HCT116 (cell line): Measurements from ENCODE around the gene AGAP1. TPM values are rescaled to one million over a fixed set of nuclear protein-coding genes. Genes with fewer than 3 reads are reported as not detected.

Experiments
- ATAC-seq: fragments of 200-7000 bp; cut with Tn5 transposase; 2 replicates; pipeline ENCODE4 v1.9.1; 2020; ENCODE audit warnings: mild to moderate bottlenecking, moderate library complexity
- BruUV-seq: library from RNA; stranded (reverse); fragments of 400-500 nt; replicated peaks from 2 replicates; lab custom pipeline; 2021; lab: Mats Ljungman, UMichigan
- CTCF ChIA-PET: fragments of 300-600 bp; sonication (Branson Sonifier 250); formaldehyde crosslinking; loops from one replicate; lab custom pipeline; 2021; ENCODE audit warnings: antibody characterized with exemption; lab: Charles Lee
- POLR2A ChIA-PET: fragments of 300-600, 350-600 bp; sonication (Branson Sonifier 250); formaldehyde crosslinking; loops from one replicate; lab custom pipeline; 2021; ENCODE audit warnings: antibody characterized with exemption; lab: Charles Lee
- RAD21 ChIA-PET, 2 experiments: fragments of 300-600 bp; sonication (Branson Sonifier 250); formaldehyde crosslinking; loops; one replicate each; lab custom pipeline; 2023; ENCODE audit warnings: low total read pairs in 2 of 2; ENCODE audit not compliant: uncharacterized antibody in 2 of 2, unreplicated experiment in 2 of 2, low non-redundant PET in 1 of 2; lab: Charles Lee
- DNase-seq: peaks from one replicate; pipeline ENCODE4 v3.0.0-alpha.2; 2010; ENCODE audit warnings: low read depth, low spot score
- H2AFZ ChIP-seq: fragments of 200-600 bp; shearing (Covaris generic), sonication (generic); 2 replicates; pipeline ENCODE4 v1.6.1; 2017; ENCODE audit warnings: low read depth, mixed run types, mixed read lengths, antibody characterized with exemption, low read length; ENCODE audit not compliant: poor library complexity, severe bottlenecking
- H3K27ac ChIP-seq: 2 replicates; pipeline ENCODE4 v1.5.1; 2012; ENCODE audit warnings: low read depth, low read length
- H3K27me3 ChIP-seq: fragments of 200-600 bp; sonication (generic); 2 replicates; pipeline ENCODE4 v1.6.1; 2016; ENCODE audit warnings: mixed run types, low read length, mixed read lengths; ENCODE audit not compliant: insufficient read depth
- H3K36me3 ChIP-seq, 2 experiments: fragments of 200-500 bp in 1 of 2; fragments of 200-600 bp in 1 of 2; sonication (Bioruptor generic) in 1 of 2; sonication (generic) in 1 of 2; 2 replicates each; pipeline versions ENCODE4 v1.5.1 to v1.6.1; 2014 to 2016; ENCODE audit warnings: low read length in 2 of 2, inconsistent platforms in 1 of 2, mixed read lengths in 1 of 2, mixed run types in 1 of 2; ENCODE audit not compliant: insufficient read depth in 2 of 2, control insufficient read depth in 1 of 2
- H3K4me1 ChIP-seq, 2 experiments: fragments of 200-600 bp in 1 of 2; sonication (generic) in 1 of 2; 2 replicates each; pipeline versions ENCODE4 v1.5.1 to v1.6.1; 2012 to 2017; ENCODE audit warnings: low read length in 2 of 2, inconsistent platforms in 1 of 2, mild to moderate bottlenecking in 1 of 2, mixed read lengths in 1 of 2, mixed run types in 1 of 2, moderate library complexity in 1 of 2; ENCODE audit not compliant: insufficient read depth in 2 of 2, control insufficient read depth in 1 of 2
- H3K4me2 ChIP-seq: fragments of 200-600 bp; sonication (generic); 2 replicates; pipeline ENCODE4 v1.6.1; 2017; ENCODE audit warnings: mixed run types, low read length, mixed read lengths
- H3K4me3 ChIP-seq, 2 experiments: fragments of 200-600 bp in 1 of 2; sonication (generic) in 1 of 2; replicated peaks in 1 of 2; 2 replicates each; pipeline ENCODE4 v1.5.1; 2011 to 2016; ENCODE audit warnings: low read length in 2 of 2, control low read depth in 1 of 2, low read depth in 1 of 2, mild to moderate bottlenecking in 1 of 2, mixed read lengths in 1 of 2, mixed run types in 1 of 2
- H3K79me2 ChIP-seq: fragments of 200-600 bp; sonication (generic); 2 replicates; pipeline ENCODE4 v1.6.1; 2017; ENCODE audit warnings: mild to moderate bottlenecking, mixed run types, low read length, moderate library complexity, mixed read lengths; ENCODE audit not compliant: insufficient read depth
- H3K9ac ChIP-seq: fragments of 200-600 bp; sonication (generic); 2 replicates; pipeline ENCODE4 v1.6.1; 2016; ENCODE audit warnings: low read length, mixed read lengths
- H3K9me2 ChIP-seq: fragments of 200-600 bp; sonication (generic), shearing (Covaris generic); 2 replicates; pipeline ENCODE4 v1.6.1; 2017; ENCODE audit warnings: mixed run types, mild to moderate bottlenecking, moderate library complexity; ENCODE audit not compliant: insufficient read depth
- H3K9me3 ChIP-seq, 2 experiments: fragments of 200-500 bp in 1 of 2; fragments of 200-600 bp in 1 of 2; sonication (Bioruptor generic) in 1 of 2; sonication (generic) in 1 of 2; 2 replicates each; pipeline ENCODE4 v1.6.1; 2014 to 2017; ENCODE audit warnings: low read length in 2 of 2, mixed read lengths in 2 of 2, inconsistent platforms in 1 of 2, low read depth in 1 of 2, mild to moderate bottlenecking in 1 of 2, mixed run types in 1 of 2, moderate library complexity in 1 of 2; ENCODE audit not compliant: control insufficient read depth in 1 of 2, insufficient read depth in 1 of 2
- H4K20me1 ChIP-seq: fragments of 200-600 bp; sonication (generic), shearing (Covaris generic); 2 replicates; pipeline ENCODE4 v1.6.1; 2017; ENCODE audit warnings: mixed run types, mild to moderate bottlenecking, moderate library complexity; ENCODE audit not compliant: insufficient read depth
- CEBPB ChIP-seq: IDR thresholded peaks from 2 replicates; pipeline ENCODE4 v1.6.1; 2012; ENCODE audit warnings: low read depth
- CTCF ChIP-seq, 3 experiments: fragments of 200-600 bp in 1 of 3; sonication (generic) in 1 of 3; IDR thresholded peaks in 2 of 3; conservative IDR thresholded peaks in 1 of 3; 2 replicates each; pipeline ENCODE4 v1.5.1; 2012 to 2017; ENCODE audit warnings: low read depth in 2 of 3, low read length in 2 of 3, antibody characterized with exemption in 1 of 3, borderline replicate concordance in 1 of 3, control low read depth in 1 of 3, mild to moderate bottlenecking in 1 of 3, mixed read lengths in 1 of 3, mixed run types in 1 of 3, moderate library complexity in 1 of 3; ENCODE audit not compliant: insufficient read depth in 1 of 3
- EGR1 ChIP-seq: IDR thresholded peaks from 2 replicates; pipeline ENCODE4 v1.6.1; 2012; ENCODE audit warnings: low read depth
- ELF1 ChIP-seq: IDR thresholded peaks from 2 replicates; pipeline ENCODE4 v1.6.1; 2012; ENCODE audit warnings: low read depth, borderline replicate concordance
- EZH2 ChIP-seq: fragments of 200-600 bp; sonication (generic); IDR thresholded peaks from 2 replicates; pipeline ENCODE4 v1.6.1; 2017; ENCODE audit warnings: antibody characterized with exemption, mixed run types
- FOSL1 ChIP-seq: IDR thresholded peaks from 2 replicates; pipeline ENCODE4 v1.6.1; 2012; ENCODE audit warnings: low read depth
- JUND ChIP-seq: IDR thresholded peaks from 2 replicates; pipeline ENCODE4 v1.6.1; 2012
- MAX ChIP-seq: IDR thresholded peaks from 2 replicates; pipeline ENCODE4 v1.6.1; 2012
- POLR2A ChIP-seq: IDR thresholded peaks from 2 replicates; pipeline ENCODE4 v1.7.0; 2011; ENCODE audit warnings: borderline replicate concordance; ENCODE audit not compliant: insufficient read depth, insufficient read length; ENCODE audit errors: extremely low read depth
- POLR2AphosphoS5 ChIP-seq: IDR thresholded peaks from 2 replicates; pipeline ENCODE4 v1.6.1; 2011; ENCODE audit warnings: mild to moderate bottlenecking, low read depth, low read length, moderate library complexity
- REST ChIP-seq: IDR thresholded peaks from 2 replicates; pipeline ENCODE4 v1.6.1; 2012; ENCODE audit warnings: low read depth
- SP1 ChIP-seq: IDR thresholded peaks from 2 replicates; pipeline ENCODE4 v1.6.1; 2012; ENCODE audit warnings: low read depth
- TCF7L2 ChIP-seq: IDR thresholded peaks from 2 replicates; pipeline ENCODE4 v1.7.0; 2011; ENCODE audit warnings: borderline replicate concordance, inconsistent platforms; ENCODE audit not compliant: insufficient read depth, insufficient read length; ENCODE audit errors: extremely low read depth
- YY1 ChIP-seq: IDR thresholded peaks from 2 replicates; pipeline ENCODE4 v1.6.1; 2011; ENCODE audit warnings: low read length, low read depth, moderate library complexity, mild to moderate bottlenecking; ENCODE audit not compliant: insufficient replicate concordance; ENCODE audit errors: extremely low read depth
- ZFX ChIP-seq: fragments of 450-650 bp; IDR thresholded peaks from 2 replicates; pipeline ENCODE4 v1.6.1; 2017
- intact Hi-C: fragments of 100-400 bp; cut with micrococcal nuclease; formaldehyde crosslinking; loops from 2 replicates; pipeline ENCODE4 v1.10.0; 2022
- total RNA-seq: library from RNA; stranded (reverse); gene quantifications from one replicate; pipeline ENCODE4 v1.2.1, GENCODE V29; 2021; ENCODE audit not compliant: unreplicated experiment

Gene AGAP1
- total RNA-seq, 1 experiment from 2014 or later = 43.8 TPM

- H3K36me3 ChIP-seq = no peaks in the 10 kb centered on the region
- ChIA-PET RAD21 (no interaction called here), CTCF (interaction anchor here (1.2 kb wide), 1 partner anchor 66 kb away, joined by 3 read pairs; no protein-coding TSS in a partner anchor), POLR2A (no interaction called here)
- H3K27ac ChIP-seq = no peak overlapping the region
- no peak overlapping the region for H3K4me3 ChIP-seq
- intact Hi-C loops = no loop called here
- ATAC-seq (no peak), DNase-seq (no peak)
- TF ChIP-seq TCF7L2 (no peak), SP1 (no peak), CTCF (IDR thresholded peaks at IDR 0.05 in 2 of 3, conservative IDR thresholded peaks at IDR 0.05 in 1 of 3; ENCODE audit: borderline replicate concordance in 1 of 3, insufficient read depth in 1 of 3, low read depth in 2 of 3, low read length in 2 of 3) (no peak), POLR2A (no peak), JUND (no peak), POLR2AphosphoS5 (no peak), EGR1 (no peak)
- no peak overlapping the region for H2AFZ ChIP-seq
- no peak overlapping the region for H3K9ac ChIP-seq
- H3K9me2 ChIP-seq = no peaks in the 10 kb centered on the region
- BruUV-seq = no TSS peak
- no peaks in the 10 kb centered on the region for H3K9me3 ChIP-seq
- H4K20me1 ChIP-seq = no peaks in the 10 kb centered on the region
- no peaks in the 10 kb centered on the region for H3K4me1 ChIP-seq
- no peaks in the 10 kb centered on the region for H3K79me2 ChIP-seq
- H3K4me2 ChIP-seq = no peak overlapping the region
- H3K27me3 ChIP-seq = no peaks in the 10 kb centered on the region
These were observed 621.1 kb downstream of the AGAP1 start for GRCh38 chr2:236114959-236115358.

- ChIA-PET CTCF (no interaction called here), RAD21 (no interaction called here), POLR2A (no interaction called here)
- DNase-seq (no peak), ATAC-seq (no peak)
- H3K27ac ChIP-seq = no peak overlapping the region
- H3K27me3 ChIP-seq = no peaks in the 10 kb centered on the region
- H3K9me3 ChIP-seq = no peaks in the 10 kb centered on the region
- no peaks in the 10 kb centered on the region for H3K4me1 ChIP-seq
- no peak overlapping the region for H3K4me2 ChIP-seq
- H3K36me3 ChIP-seq = no peaks in the 10 kb centered on the region
- no peaks in the 10 kb centered on the region for H3K9me2 ChIP-seq
- intact Hi-C loops = no loop called here
- H3K4me3 ChIP-seq = no peak overlapping the region
- H3K9ac ChIP-seq = no peak overlapping the region
- H3K79me2 ChIP-seq = no peaks in the 10 kb centered on the region
- no TSS peak for BruUV-seq
- no peak overlapping the region for H2AFZ ChIP-seq
- H4K20me1 ChIP-seq = no peaks in the 10 kb centered on the region
- TF ChIP-seq EZH2 = no peak
- TF ChIP-seq JUND = no peak
- no peak for TF ChIP-seq SP1
- TF ChIP-seq EGR1 = no peak
- no peak for TF ChIP-seq FOSL1
- TF ChIP-seq CEBPB = no peak
- TF ChIP-seq YY1 = no peak
- no peak for TF ChIP-seq REST
- no peak for TF ChIP-seq MAX
- no peak for TF ChIP-seq ZFX
- TF ChIP-seq ELF1 = no peak
These were observed 623.6 kb downstream of the AGAP1 start for GRCh38 chr2:236117401-236117800.
